ENCODE data around the gene RRP12.

Gene RRP12

GRCh38 chr10:97400665-97401454 is at the start of gene RRP12:
Gene RRP12, minus strand, starts transcription at chr10:97401340. Its CDS starts 109 bp downstream, at chr10:97401231.
- Mint-ChIP-seq H3K27ac (peak within 1 kb of the TSS; percentile 95), H3K4me3 (peak within 1 kb of the TSS; percentile 91), H3K4me1 (peaks cover 5% of the 10 kb centered on the region), H3K9me3 (no peaks in the 10 kb centered on the region), H3K36me3 (peaks cover 6% of the 10 kb centered on the region), H3K27me3 (no peaks in the 10 kb centered on the region)
- ATAC-seq (ENCODE audit: low read depth) (peak; percentile 93), DNase-seq (ENCODE audit: low spot score in 2 of 2) (peak; percentile 77 to 87)

- H3K4me3 Mint-ChIP-seq = no peak overlapping the region
- no peak overlapping the region for H3K27ac Mint-ChIP-seq
- no peaks in the 10 kb centered on the region for H3K27me3 Mint-ChIP-seq
- no peaks in the 10 kb centered on the region for H3K9me3 Mint-ChIP-seq
- H3K4me1 Mint-ChIP-seq = peaks cover 13% of the 10 kb centered on the region
- peaks cover 6% of the 10 kb centered on the region for H3K36me3 Mint-ChIP-seq
- no peak for DNase-seq (ENCODE audit: low spot score in 2 of 2)
- no peak for ATAC-seq (ENCODE audit: low read depth)
Observed at GRCh38 chr10:97450828-97451227, 49.7 kb upstream of the RRP12 start.

GRCh38 chr10:97445722-97446639 is 44.8 kb upstream of the RRP12 start, which contains the start of the genes EXOSC1 and ZDHHC16:
Gene EXOSC1, minus strand, starts transcription at chr10:97446006. Its CDS starts 21 bp downstream, at chr10:97445985.
Gene ZDHHC16, plus strand, starts transcription at chr10:97446175. Its CDS starts 5,501 bp downstream, at chr10:97451676.
- Mint-ChIP-seq H3K4me1 (peaks cover 30% of the 10 kb centered on the region), H3K36me3 (peaks cover 6% of the 10 kb centered on the region), H3K4me3 (peak within 1 kb of the TSS; percentile 92), H3K9me3 (no peaks in the 10 kb centered on the region), H3K27ac (peak within 1 kb of the TSS; percentile 92), H3K27me3 (no peaks in the 10 kb centered on the region)
- peak; percentile 79 for DNase-seq (ENCODE audit: low spot score in 2 of 2)
- ATAC-seq (ENCODE audit: low read depth) = peak; percentile 96

- DNase-seq (ENCODE audit: low spot score in 2 of 2) (no peak), ATAC-seq (ENCODE audit: low read depth) (no peak)
- H3K4me1 Mint-ChIP-seq = peaks cover 24% of the 10 kb centered on the region
- H3K27ac Mint-ChIP-seq = peak overlapping the region; percentile 92
- H3K9me3 Mint-ChIP-seq = no peaks in the 10 kb centered on the region
- H3K36me3 Mint-ChIP-seq = peaks cover 9% of the 10 kb centered on the region
- H3K27me3 Mint-ChIP-seq = no peaks in the 10 kb centered on the region
- H3K4me3 Mint-ChIP-seq = peak overlapping the region; percentile 92
Observed at GRCh38 chr10:97445357-97445721, 44.2 kb upstream of the RRP12 start.

- Mint-ChIP-seq H3K36me3 (peaks cover 7% of the 10 kb centered on the region), H3K4me1 (peaks cover 23% of the 10 kb centered on the region), H3K27me3 (no peaks in the 10 kb centered on the region), H3K9me3 (no peaks in the 10 kb centered on the region), H3K4me3 (no peak overlapping the region), H3K27ac (no peak overlapping the region)
- no peak for ATAC-seq (ENCODE audit: low read depth)
- DNase-seq (ENCODE audit: low spot score in 2 of 2) = no peak
Observed at GRCh38 chr10:97444212-97444611, 43.1 kb upstream of the RRP12 start.

GRCh38 chr10:97442277-97442676 is 41.1 kb upstream of the RRP12 start:
- Mint-ChIP-seq H3K27ac (no peak overlapping the region), H3K27me3 (no peaks in the 10 kb centered on the region), H3K4me3 (no peak overlapping the region), H3K4me1 (peaks cover 19% of the 10 kb centered on the region), H3K9me3 (no peaks in the 10 kb centered on the region), H3K36me3 (peaks cover 7% of the 10 kb centered on the region)
- DNase-seq (ENCODE audit: low spot score in 2 of 2) (no peak), ATAC-seq (ENCODE audit: low read depth) (no peak)

- no peak for ATAC-seq (ENCODE audit: low read depth)
- no peak for DNase-seq (ENCODE audit: low spot score in 2 of 2)
- Mint-ChIP-seq H3K36me3 (peaks cover 15% of the 10 kb centered on the region), H3K27me3 (no peaks in the 10 kb centered on the region), H3K27ac (no peak overlapping the region), H3K9me3 (no peaks in the 10 kb centered on the region), H3K4me3 (no peak overlapping the region), H3K4me1 (peaks cover 2% of the 10 kb centered on the region)
Observed at GRCh38 chr10:97435211-97435610, 34.1 kb upstream of the RRP12 start.

- Mint-ChIP-seq H3K27me3 (no peaks in the 10 kb centered on the region), H3K4me3 (no peak overlapping the region), H3K36me3 (peaks cover 15% of the 10 kb centered on the region), H3K9me3 (no peaks in the 10 kb centered on the region), H3K27ac (no peak overlapping the region), H3K4me1 (peaks cover 2% of the 10 kb centered on the region)
- ATAC-seq (ENCODE audit: low read depth) (no peak), DNase-seq (ENCODE audit: low spot score in 2 of 2) (no peak)
Observed at GRCh38 chr10:97434557-97434956, 33.4 kb upstream of the RRP12 start.

GRCh38 chr10:97434055-97434454 is 32.9 kb upstream of the RRP12 start:
- ATAC-seq (ENCODE audit: low read depth) (no peak), DNase-seq (ENCODE audit: low spot score in 2 of 2) (no peak)
- Mint-ChIP-seq H3K4me3 (no peak overlapping the region), H3K9me3 (no peaks in the 10 kb centered on the region), H3K36me3 (peaks cover 15% of the 10 kb centered on the region), H3K27me3 (no peaks in the 10 kb centered on the region), H3K4me1 (peaks cover 2% of the 10 kb centered on the region), H3K27ac (no peak overlapping the region)

- DNase-seq (ENCODE audit: low spot score in 2 of 2) (no peak), ATAC-seq (ENCODE audit: low read depth) (no peak)
- Mint-ChIP-seq H3K27me3 (no peaks in the 10 kb centered on the region), H3K9me3 (no peaks in the 10 kb centered on the region), H3K4me1 (peaks cover 23% of the 10 kb centered on the region), H3K27ac (peak overlapping the region; percentile 81), H3K4me3 (peak overlapping the region; percentile 60), H3K36me3 (peaks cover 10% of the 10 kb centered on the region)
Observed at GRCh38 chr10:97428572-97428981, 27.4 kb upstream of the RRP12 start.

GRCh38 chr10:97427571-97428179 is 26.5 kb upstream of the RRP12 start:
- no peaks in the 10 kb centered on the region for H3K9me3 Mint-ChIP-seq
- H3K36me3 Mint-ChIP-seq = peaks cover 10% of the 10 kb centered on the region
- no peak for DNase-seq (ENCODE audit: low spot score in 2 of 2)
- H3K27me3 Mint-ChIP-seq = no peaks in the 10 kb centered on the region
- peak overlapping the region; percentile 92 for H3K27ac Mint-ChIP-seq
- no peak for ATAC-seq (ENCODE audit: low read depth)
- peak overlapping the region; percentile 89 for H3K4me3 Mint-ChIP-seq
- H3K4me1 Mint-ChIP-seq = peaks cover 27% of the 10 kb centered on the region

GRCh38 chr10:97426776-97427570 is 25.8 kb upstream of the RRP12 start:
- peaks cover 27% of the 10 kb centered on the region for H3K4me1 Mint-ChIP-seq
- ATAC-seq (ENCODE audit: low read depth) = no peak
- H3K27me3 Mint-ChIP-seq = no peaks in the 10 kb centered on the region
- peak overlapping the region; percentile 89 for H3K4me3 Mint-ChIP-seq
- H3K36me3 Mint-ChIP-seq = peaks cover 8% of the 10 kb centered on the region
- DNase-seq (ENCODE audit: low spot score in 2 of 2) = no peak
- peak overlapping the region; percentile 92 for H3K27ac Mint-ChIP-seq
- H3K9me3 Mint-ChIP-seq = no peaks in the 10 kb centered on the region
